Renal pelvis (tissue), 12 donors: Measurements from ENCODE around the gene PCDHGA4. TPM values are rescaled to one million over a fixed set of nuclear protein-coding genes. Genes with fewer than 3 reads are reported as not detected.
"Not testable (repeated sequence)": the region's sequence is repeated elsewhere in the genome, so short reads cannot be mapped to it uniquely, and the experiment has no call there.

Experiments used
- DNase-seq: peaks from one replicate; pipeline ENCODE4 v3.0.0-alpha.2; 2013
- long read RNA-seq, 16 experiments: transcript quantifications; one replicate each; lab custom pipeline, GENCODE V29; 2026
- polyA plus RNA-seq, 3 donors: library from polyadenylated mRNA; unstranded; fragments of 120-200 nt; gene quantifications; one replicate each; pipeline ENCODE4 v1.2.1, GENCODE V29; 2013; ENCODE audit not compliant: insufficient read length in 3 of 3

PCDHGA4 gene
- polyA plus RNA-seq, result 1 to 10 TPM; 2.3 to 3.0 (median 2.4) TPM
- long read RNA-seq, donor 1, partial matches to known transcripts, result 0 of 1 reads
- long read RNA-seq, donor 1, other reads (novel, unspliced or antisense), result 0 of 1 reads
- long read RNA-seq, donor 2, full-length matches to known transcripts, result 1 of 1 reads
- long read RNA-seq, donor 2, partial matches to known transcripts, result 0 of 1 reads
- long read RNA-seq, donor 2, other reads (novel, unspliced or antisense), result 0 of 1 reads
- long read RNA-seq, donor 3, full-length matches to known transcripts, result 2 of 2 reads
- long read RNA-seq, donor 3, partial matches to known transcripts, result 0 of 2 reads
- long read RNA-seq, donor 3, other reads (novel, unspliced or antisense), result 0 of 2 reads
- long read RNA-seq, donor 4, result 0 reads
- long read RNA-seq, donor 5, result 0 reads
- long read RNA-seq, donor 6, partial matches to known transcripts, result 0 of 1 reads
- long read RNA-seq, donor 6, other reads (novel, unspliced or antisense), result 0 of 1 reads
- long read RNA-seq, donor 7, partial matches to known transcripts, result 0 of 3 reads
- long read RNA-seq, donor 7, other reads (novel, unspliced or antisense), result 0 of 3 reads
- long read RNA-seq, donor 8, partial matches to known transcripts, result 0 of 2 reads
- long read RNA-seq, donor 8, other reads (novel, unspliced or antisense), result 0 of 2 reads
- long read RNA-seq, donor 9, partial matches to known transcripts, result 0 of 1 reads
- long read RNA-seq, donor 9, other reads (novel, unspliced or antisense), result 0 of 1 reads
- long read RNA-seq, donor 10, full-length matches to known transcripts, result 1 of 1 reads
- long read RNA-seq, donor 10, partial matches to known transcripts, result 0 of 1 reads
- long read RNA-seq, donor 10, other reads (novel, unspliced or antisense), result 0 of 1 reads
- long read RNA-seq, donor 11, full-length matches to known transcripts, result 3 of 3 reads
- long read RNA-seq, donor 11, partial matches to known transcripts, result 0 of 3 reads
- long read RNA-seq, donor 11, other reads (novel, unspliced or antisense), result 0 of 3 reads
- long read RNA-seq, donor 12, result 0 reads
- long read RNA-seq, donor 13, result 0 reads
- long read RNA-seq, donor 14, full-length matches to known transcripts, result 6 of 6 reads
- long read RNA-seq, donor 14, partial matches to known transcripts, result 0 of 6 reads
- long read RNA-seq, donor 14, other reads (novel, unspliced or antisense), result 0 of 6 reads
- long read RNA-seq, donor 15, full-length matches to known transcripts, result 2 of 2 reads
- long read RNA-seq, donor 15, partial matches to known transcripts, result 0 of 2 reads
- long read RNA-seq, donor 15, other reads (novel, unspliced or antisense), result 0 of 2 reads
- long read RNA-seq, donor 16, full-length matches to known transcripts, result 4 of 4 reads
- long read RNA-seq, donor 16, partial matches to known transcripts, result 0 of 4 reads
- long read RNA-seq, donor 16, other reads (novel, unspliced or antisense), result 0 of 4 reads

DNA sequence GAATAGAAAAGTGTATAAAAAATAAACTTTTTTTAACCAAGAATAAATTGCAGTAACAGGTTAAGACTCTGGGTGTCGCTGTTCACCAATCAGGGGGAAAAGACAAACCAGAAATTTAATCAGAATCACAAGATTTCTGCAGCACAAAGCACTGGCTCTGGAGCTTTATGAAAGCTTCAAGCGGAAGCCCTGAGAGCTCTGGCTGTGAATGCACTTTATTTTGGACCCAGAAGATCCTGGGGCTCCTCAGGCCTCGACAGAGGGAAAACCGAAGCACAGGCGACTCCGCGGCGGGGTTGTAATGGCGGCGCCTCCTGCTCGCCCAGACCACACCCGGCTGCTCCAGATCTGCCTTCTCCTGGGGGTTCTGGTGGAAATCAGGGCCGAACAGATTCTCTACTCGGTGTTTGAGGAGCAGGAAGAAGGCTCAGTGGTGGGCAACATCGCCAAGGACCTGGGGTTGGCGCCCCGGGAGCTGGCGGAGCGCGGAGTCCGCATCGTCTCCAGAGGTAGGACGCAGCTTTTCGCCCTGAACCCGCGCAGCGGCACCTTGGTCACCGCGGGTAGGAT, at the start of gene PCDHGA4:
Gene PCDHGA4 (plus strand): TSS at position 122 of the 570 bp plus-strand sequence. CDS start 87 bp downstream, at position 209.
- no peak for DNase-seq

DNA sequence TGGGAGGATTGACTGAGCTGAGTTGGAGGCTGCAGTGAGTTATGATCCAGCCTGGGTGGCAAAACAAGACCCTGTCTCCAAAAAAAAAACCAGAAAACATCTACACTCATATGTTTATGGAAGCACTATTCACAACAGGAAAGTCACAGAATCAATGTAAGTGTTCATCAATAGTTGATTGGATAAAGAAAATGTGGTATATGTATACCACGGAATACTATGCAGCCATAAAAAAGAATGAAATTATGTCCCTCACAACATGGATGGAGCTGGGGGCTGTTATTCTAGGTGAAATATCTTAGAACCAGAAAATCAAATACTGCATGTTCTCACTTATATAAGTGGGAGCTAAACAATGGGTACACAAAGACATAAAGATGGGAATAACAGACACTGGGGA, 48.2 kb upstream of the PCDHGA4 start:
- no peak for DNase-seq

DNA sequence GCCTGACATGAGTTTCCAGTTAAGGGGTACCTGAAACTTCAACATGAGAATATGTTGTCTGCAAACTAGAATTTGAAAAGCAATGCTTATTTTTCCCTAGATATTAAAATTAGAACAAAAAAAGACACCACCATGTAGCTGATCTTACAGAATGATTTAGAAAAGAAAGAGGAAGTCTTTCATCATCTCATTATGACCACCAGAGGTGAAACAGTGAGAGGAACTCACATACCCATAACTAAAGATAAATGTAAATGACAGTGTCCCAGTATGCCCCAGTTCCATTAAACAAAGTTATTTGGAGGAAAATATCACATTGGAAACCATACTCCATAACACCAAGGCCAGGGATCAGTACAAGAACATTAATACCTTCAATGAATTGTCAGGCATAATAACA, 41.1 kb upstream of the PCDHGA4 start:
- DNase-seq, result no peak

DNA sequence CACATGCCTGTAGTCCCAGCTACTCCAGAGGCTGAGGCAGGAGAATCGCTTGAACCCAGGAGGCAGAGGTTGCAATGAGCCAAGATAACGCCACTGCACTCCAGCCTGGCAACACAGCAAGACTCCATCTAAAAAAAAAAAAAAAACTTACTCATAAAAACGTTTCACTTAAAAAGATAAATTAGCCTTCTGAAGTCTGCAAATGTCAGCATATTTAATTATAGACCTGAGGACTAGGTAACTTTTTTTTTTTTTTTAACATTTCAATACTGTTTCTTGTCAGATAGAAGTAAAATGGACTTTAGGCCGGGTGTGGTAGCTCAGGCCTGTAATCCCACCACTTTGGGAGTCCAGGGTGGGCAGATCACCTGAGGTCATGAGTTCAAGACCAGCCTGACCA, 37.9 kb upstream of the PCDHGA4 start:
- not testable (repeated sequence) for DNase-seq

DNA sequence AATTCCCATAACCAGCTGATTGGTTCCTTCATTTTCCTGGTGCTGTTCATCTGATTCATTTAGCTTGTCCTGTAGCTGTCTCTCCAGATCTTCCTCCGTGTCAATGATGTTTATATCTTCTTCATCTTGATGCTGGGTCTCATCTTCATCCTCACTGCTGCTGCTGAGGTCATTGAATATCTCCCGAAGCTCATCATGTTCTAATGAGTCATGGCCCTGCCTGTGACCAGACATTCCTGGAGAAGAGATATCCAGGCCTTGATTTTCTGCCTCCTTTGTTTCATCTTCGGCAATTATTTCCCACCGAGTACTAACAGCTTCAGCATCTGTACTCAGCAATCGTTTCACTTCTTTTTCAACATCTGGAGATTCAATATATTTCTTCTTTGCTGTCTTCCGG, 35.6 kb upstream of the PCDHGA4 start:
- no peak for DNase-seq

DNA sequence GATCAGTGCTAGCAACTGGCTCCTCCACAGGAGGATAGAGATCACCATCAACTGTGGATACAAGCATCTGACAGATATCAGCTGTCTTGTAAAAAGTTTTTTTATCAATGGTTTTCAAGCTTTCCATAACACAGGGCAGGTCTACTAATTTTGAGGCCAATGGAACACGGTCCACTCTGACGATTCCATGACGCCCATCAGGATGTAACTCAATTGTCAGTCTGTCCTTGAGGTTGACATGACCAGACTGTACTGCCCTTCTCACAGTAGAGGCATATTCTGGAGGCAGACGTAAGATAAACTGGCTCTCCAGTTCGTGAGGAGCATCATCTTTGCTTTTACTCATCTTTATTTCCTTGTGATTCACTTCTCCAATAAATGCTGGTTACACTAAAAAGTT, 35.1 kb upstream of the PCDHGA4 start:
- DNase-seq, result no peak

DNA sequence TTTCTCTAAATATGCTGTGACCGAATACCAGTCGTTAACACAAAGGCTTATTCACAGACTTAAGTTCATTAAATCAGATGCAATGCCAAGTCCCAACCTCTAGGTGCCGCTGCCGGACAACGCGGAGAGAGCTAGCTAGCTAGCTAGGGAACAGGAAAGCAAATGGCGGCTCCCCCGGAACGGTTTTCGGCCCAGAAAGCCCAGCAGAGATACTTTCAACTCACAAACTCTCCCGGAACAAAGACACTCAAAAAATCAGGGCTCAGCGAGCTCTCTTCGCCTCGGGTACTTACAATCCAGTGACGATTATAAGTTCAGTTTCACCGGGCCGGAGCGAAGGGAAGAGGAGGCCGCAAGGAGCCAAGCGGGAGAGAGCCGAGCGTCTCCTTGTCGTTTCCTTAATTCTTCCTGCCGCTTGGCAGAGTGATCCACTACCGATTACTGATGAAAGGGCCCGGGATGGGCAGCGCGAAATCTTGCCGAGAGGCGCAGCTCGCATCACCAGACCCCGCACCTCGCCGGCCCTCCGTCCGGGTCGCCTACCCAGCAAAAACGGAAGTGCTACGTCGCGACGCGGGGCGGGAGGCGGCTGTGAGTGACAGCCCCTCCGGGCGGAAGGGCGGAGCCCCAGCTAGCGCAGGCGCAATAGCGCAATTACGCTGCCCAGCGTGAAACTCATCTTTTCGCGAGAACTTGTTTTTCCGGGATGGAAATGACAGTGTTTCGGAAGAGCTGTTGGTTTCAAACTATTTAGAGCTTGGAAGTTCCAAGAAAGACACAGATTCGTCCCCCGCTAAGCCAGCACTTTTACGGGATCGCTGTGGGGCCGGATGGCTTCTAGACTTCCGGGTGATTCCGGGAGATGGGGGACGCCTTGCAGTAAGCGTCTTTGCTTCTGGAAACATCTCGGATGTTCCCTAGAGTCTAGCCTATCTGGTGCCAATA, 34.3 kb upstream of the PCDHGA4 start, which contains the start of gene TAF7:
Gene TAF7 (minus strand): TSS at position 560 of the 945 bp plus-strand sequence. CDS start 740 bp downstream, outside the sequence.
- DNase-seq, result peak; percentile 95

DNA sequence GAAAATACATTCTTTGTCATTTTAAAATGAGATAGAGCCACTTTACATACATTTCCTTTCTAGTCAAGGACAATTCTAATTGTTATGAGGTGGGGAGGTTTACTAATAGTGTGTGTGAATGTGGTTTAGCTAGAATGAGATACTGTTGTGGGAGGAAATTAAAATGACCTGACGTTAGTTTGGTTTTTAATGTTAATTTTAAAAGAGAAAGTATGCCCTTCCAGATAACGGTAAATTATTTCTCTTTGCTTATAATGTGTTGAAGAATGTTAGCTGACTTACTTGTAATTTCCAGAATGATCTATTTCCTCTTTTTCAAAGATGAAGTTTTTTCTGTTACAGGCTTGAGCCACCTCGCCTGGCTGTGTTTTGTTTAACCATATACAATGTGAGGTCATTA, 32.6 kb upstream of the PCDHGA4 start:
- no peak for DNase-seq

DNA sequence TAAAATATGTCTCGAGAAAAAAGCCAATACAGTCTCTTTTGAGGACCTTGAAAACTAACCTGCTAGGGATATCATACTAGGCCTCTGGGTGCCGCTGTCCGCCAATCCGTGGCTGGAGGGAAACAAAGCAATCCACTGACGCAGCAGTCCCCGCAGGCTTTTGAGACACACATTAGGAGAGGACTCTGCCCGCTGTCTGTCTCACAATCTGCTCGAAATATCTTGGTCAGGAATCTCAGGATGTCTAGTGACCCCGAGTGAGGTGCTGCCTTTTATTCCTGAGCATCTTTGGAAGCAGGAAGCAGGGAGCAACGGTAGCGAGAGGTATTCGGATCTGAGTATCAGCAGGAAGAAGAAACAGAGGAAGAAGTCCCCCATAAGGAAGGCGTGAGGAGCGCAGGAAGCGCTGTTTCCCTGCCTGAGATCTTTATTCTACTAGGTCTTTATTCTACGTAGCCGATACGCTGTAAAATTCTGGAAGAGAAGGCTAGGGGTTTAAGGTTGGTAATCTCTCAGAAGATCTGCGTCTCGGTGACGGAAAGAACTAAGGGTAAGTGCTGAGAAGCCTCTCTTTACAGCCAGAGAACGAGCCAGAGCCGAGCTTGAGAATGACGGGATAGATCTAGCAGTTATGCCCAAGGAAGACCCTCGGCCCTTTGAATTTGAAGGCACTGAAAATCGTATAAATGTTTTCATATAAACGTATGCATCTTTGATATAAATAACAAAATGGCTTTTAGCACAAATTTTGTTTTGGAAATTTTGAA, 28.6 kb upstream of the PCDHGA4 start:
- peak; percentile 36 for DNase-seq

DNA sequence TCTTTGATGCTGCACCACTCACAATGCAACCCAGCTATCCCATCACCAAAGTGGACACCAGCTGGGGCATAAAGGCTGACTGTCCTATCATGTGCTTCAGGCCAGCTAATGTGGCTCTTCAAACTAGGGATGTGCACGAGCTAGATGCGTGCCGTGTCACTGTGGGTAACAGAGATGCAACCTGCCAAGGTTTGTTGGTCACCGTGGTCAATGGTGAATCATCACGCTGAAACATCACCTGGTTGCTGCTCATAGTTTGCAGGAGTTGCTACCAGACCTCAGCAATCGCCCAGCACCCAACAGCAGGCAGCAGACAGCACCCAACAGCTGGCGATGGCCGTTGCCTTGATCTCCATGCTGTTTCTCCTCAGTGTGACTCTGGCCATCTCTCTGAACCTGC, 26.6 kb upstream of the PCDHGA4 start:
- DNase-seq, result no peak

DNA sequence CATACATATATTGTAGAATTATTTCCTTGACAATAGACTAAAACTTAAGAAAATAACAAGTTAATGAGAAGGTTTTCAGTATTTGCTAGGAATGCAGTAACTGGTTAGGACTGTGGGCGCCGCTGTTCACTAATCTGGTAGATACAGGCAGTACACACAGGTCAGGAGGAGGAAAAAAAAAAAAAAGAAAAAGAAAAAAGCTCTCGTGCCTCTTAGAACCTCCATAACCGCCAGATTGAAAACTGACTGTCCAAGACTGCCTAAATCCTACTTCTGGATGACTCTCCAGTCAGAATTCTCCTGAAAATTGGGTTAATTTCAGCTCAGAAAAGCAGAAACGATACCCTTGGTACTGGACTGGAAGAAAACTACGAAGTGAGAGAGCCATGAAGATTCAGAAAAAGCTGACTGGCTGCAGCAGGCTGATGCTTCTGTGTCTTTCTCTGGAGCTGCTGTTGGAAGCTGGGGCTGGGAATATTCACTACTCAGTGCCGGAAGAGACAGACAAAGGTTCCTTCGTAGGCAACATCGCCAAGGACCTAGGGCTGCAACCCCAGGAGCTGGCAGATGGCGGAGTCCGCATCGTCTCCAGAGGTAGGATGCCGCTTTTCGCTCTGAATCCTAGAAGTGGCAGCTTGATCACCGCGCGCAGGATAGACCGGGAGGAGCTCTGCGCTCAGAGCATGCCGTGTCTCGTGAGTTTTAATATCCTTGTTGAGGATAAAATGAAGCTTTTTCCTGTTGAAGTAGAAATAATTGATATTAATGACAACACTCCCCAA, 24.3 kb upstream of the PCDHGA4 start, which contains the start of gene PCDHGA1:
Gene PCDHGA1 (plus strand): TSS at position 216 of the 782 bp plus-strand sequence.
- DNase-seq, result no peak

DNA sequence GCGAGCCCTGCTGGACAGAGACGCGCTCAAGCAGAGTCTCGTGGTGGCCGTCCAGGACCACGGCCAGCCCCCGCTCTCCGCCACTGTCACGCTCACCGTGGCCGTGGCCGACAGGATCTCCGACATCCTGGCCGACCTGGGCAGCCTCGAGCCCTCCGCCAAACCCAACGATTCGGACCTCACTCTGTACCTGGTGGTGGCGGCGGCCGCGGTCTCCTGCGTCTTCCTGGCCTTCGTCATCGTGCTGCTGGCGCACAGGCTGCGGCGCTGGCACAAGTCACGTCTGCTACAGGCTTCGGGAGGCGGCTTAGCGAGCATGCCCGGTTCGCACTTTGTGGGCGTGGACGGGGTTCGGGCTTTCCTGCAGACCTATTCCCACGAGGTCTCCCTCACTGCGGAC, 22.2 kb upstream of the PCDHGA4 start:
- not testable (repeated sequence) for DNase-seq

DNA sequence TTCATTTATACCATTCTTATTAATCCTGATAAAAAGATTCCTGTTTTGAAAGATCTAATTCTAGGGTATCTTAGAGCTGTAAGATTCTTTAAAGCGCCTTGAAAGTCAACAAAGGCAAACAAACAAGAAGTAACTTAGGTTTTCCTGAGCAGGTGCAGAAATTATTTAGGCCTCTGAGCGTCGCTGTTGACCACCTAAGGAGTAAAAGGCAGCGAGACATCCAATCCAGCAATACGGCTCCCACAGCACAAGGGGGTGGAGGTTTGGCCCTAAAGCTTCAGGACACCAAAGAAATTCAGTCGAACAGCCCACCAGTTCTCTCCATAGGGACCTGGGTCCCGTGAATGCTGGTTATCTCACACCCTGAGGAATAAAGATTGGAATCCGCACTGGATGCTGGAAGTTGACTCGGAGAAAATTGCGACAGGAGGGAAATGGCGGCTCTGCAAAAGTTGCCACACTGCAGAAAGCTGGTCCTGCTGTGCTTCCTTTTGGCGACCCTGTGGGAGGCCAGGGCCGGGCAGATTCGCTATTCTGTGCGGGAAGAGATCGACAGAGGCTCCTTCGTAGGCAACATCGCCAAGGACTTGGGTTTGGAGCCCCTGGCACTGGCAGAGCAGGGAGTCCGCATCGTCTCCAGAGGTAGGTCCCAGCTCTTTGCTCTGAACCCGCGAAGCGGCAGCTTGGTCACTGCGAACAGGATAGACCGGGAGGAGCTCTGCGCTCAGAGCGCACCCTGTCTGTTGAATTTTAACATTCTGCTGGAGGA, 16.1 kb upstream of the PCDHGA4 start, which contains the start of gene PCDHGA2:
Gene PCDHGA2 (plus strand): TSS at position 223 of the 769 bp plus-strand sequence.
- peak; percentile 58 for DNase-seq

DNA sequence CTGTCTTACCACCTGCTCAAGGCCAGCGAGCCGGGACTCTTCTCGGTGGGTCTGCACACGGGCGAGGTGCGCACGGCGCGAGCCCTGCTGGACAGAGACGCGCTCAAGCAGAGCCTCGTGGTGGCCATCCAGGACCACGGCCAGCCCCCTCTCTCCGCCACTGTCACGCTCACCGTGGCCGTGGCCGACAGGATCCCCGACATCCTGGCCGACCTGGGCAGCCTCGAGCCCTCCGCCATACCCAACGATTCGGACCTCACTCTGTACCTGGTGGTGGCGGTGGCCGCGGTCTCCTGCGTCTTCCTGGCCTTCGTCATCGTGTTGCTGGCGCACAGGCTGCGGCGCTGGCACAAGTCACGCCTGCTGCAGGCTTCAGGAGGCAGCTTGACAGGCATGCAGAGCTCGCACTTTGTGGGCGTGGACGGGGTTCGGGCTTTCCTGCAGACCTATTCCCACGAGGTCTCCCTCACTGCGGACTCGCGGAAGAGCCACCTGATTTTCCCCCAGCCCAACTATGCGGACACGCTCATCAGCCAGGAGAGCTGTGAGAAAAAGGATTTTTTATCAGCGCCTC, 14.0 kb upstream of the PCDHGA4 start:
- not testable (repeated sequence) for DNase-seq

DNA sequence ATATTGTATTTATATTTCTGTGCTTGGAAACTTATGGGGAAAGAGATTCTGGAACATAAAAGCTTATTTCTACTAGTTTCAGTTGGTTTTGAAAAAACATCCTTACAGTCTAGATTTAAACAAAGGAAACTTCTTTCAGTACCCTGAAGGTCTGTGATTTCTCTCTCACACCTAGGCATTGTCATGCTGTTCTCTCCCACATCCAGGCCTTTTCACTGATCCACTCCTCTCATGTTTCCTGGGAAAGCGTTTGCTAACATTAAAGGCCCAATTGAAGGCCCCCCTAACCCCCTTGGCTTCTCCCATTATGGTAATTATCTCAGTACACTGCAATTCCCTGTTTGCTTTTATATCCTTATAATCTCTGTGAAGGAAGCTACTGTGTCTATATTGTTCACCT, 12.0 kb upstream of the PCDHGA4 start:
- no peak for DNase-seq

DNA sequence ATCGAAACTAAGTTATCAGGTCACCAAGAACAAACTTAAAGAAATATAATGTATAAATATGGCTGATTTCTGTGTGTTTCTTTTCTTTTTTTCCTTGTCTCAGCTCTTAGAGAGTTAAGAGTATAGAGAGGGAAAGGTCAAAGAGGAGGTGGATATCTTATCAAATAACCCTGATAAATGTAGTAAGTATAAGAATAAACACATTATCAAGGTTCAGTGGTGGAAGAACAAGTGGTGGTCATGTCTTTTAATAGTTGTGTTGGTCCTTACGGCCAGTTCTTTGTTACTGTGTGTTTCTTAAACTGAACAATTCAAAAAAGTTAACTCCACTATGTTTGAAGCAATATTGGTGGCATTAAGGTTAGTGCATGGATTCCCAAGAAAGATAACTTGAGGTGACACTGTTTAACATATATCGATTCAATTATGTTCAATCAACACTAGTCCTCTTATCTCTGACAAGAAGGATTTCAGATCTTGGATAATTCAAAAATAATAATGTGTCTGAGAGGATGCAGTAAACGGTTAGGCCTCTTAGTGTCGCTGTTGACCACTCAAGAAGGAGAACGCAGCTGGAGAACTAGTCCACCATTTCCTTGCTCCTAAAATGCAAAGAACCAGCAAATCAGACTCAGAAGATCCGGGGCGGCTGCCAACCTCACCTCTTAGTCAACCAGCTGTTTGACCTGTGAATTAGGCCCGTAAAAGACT, 11.4 kb upstream of the PCDHGA4 start, which contains the start of gene PCDHGA3:
Gene PCDHGA3 (plus strand): TSS at position 588 of the 711 bp plus-strand sequence. CDS start 205 bp downstream, outside the sequence.
- no peak for DNase-seq
